ENCODE results near the gene FAXDC2. TPM values are rescaled to one million over a fixed set of nuclear protein-coding genes. Genes with fewer than 3 reads are reported as not detected.

The FAXDC2 gene
- polyA plus RNA-seq, 1 donor (not counting 4 experiments of a cell fraction or from before 2014, with no cell fraction given), result 4.6 TPM

DNA sequence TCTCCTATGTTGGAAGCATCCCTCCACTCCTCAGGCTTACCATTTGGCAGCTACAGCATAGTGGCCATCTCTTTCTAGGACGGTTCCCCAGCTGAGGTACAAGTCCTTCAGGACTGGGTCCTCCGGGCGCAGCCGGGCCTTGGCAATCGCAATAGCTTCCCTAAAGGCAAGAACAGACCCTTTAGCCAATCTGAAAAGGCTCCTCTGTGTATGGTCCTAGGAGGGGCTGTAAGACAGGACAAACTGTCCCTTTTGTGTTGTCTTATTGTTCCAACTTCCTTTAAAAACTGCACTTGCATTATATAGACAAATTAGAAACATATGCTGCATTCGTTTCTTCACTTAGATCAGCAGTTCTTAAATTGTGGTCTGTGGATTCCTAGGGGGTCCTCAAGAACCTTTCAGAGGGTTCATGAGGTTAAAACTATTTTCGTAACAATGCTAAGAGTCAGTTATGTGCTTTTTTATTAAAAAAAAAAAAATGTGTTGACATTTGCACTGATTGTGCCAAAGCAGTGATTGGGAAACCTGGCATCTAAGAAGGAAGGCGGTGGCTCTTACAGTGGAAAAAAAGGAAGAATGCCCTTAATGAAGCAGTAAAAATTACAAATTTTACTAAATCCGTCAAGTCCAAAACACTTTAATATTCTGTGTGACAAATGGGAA lies 48.9 kb upstream of the FAXDC2 start:
- Histone ChIP-seq H3K4me3 (ENCODE audit: control insufficient read depth in 2 of 3, extremely low read depth in 1 of 3, insufficient read depth in 2 of 3, low read depth in 1 of 3, low read length in 3 of 3) (no peak overlapping the region), H3K4me2 (ENCODE audit: control insufficient read depth, extremely low read depth, insufficient read depth, low read depth, low read length) (no peak overlapping the region), H3K9ac (ENCODE audit: control insufficient read depth, extremely low read depth, insufficient read depth, low read length) (no peak overlapping the region), H2AFZ (ENCODE audit: control insufficient read depth, low read length) (no peak overlapping the region), H3K4me1 (ENCODE audit: control insufficient read depth, extremely low read depth, insufficient read depth, low read length) (no peaks in the 10 kb centered on the region), H3K36me3 (ENCODE audit: control insufficient read depth in 2 of 2, extremely low read depth in 1 of 2, insufficient read depth in 2 of 2, low read length in 2 of 2) (peaks cover 23 to 29% of the 10 kb centered on the region in 2 experiments), H3K79me2 (ENCODE audit: control insufficient read depth, insufficient read depth, low read length) (no peaks in the 10 kb centered on the region), H3K9me1 (ENCODE audit: control insufficient read depth, extremely low read depth, insufficient read depth, low read length) (no peaks in the 10 kb centered on the region), H3K27me3 (ENCODE audit: control insufficient read depth, extremely low read depth, insufficient read depth, low read length) (no peaks in the 10 kb centered on the region), H4K20me1 (ENCODE audit: control insufficient read depth, extremely low read depth, insufficient read depth, low read length) (no peaks in the 10 kb centered on the region), H3K9me3 (ENCODE audit: control insufficient read depth, low read depth, low read length) (no peaks in the 10 kb centered on the region), H3K27ac (ENCODE audit: control insufficient read depth, insufficient read depth, low read length) (no peak overlapping the region)
- dilution Hi-C loops (cut with MboI; ENCODE audit: extremely low pct_ligation_motif_present, low sequenced_read_pairs), result no loop called here
- no peak for DNase-seq (ENCODE audit: low read depth, low spot score)
- no peak for FAIRE-seq
- no peak for TF ChIP-seq EZH2 (IDR thresholded peaks at IDR 0.05; ENCODE audit: low read length)
- TF ChIP-seq, protein P1, sequence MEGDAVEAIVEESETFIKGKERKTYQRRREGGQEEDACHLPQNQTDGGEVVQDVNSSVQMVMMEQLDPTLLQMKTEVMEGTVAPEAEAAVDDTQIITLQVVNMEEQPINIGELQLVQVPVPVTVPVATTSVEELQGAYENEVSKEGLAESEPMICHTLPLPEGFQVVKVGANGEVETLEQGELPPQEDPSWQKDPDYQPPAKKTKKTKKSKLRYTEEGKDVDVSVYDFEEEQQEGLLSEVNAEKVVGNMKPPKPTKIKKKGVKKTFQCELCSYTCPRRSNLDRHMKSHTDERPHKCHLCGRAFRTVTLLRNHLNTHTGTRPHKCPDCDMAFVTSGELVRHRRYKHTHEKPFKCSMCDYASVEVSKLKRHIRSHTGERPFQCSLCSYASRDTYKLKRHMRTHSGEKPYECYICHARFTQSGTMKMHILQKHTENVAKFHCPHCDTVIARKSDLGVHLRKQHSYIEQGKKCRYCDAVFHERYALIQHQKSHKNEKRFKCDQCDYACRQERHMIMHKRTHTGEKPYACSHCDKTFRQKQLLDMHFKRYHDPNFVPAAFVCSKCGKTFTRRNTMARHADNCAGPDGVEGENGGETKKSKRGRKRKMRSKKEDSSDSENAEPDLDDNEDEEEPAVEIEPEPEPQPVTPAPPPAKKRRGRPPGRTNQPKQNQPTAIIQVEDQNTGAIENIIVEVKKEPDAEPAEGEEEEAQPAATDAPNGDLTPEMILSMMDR (optimal IDR thresholded peaks at IDR 0.05 in 1 of 3, IDR thresholded peaks at IDR 0.05 in 1 of 3, conservative IDR thresholded peaks at IDR 0.05 in 1 of 3; ENCODE audit: extremely low read depth in 1 of 3, insufficient read depth in 2 of 3, low read length in 3 of 3), result no peak

DNA sequence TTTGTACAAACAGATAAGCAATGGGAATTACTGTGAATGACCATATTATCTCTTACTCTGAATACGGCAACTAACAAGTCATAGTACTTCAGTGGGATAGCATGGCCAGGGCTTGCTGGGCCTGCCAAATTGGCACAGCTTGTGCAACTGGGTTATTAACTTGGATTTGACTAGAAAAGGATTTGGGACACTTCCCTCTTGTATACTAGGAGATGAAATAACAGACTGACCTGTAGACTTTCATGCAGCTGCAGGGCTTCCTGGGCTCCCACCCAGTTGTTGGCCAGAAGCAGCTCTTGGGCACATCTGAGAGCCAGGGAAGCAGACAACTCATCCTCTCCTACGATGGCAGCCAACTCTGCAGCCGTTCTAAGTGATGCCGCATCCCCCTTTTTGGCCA lies 47.8 kb upstream of the FAXDC2 start:
- Histone ChIP-seq H4K20me1 (ENCODE audit: control insufficient read depth, extremely low read depth, insufficient read depth, low read length) (no peaks in the 10 kb centered on the region), H3K4me2 (ENCODE audit: control insufficient read depth, extremely low read depth, insufficient read depth, low read depth, low read length) (no peak overlapping the region), H2AFZ (ENCODE audit: control insufficient read depth, low read length) (no peak overlapping the region), H3K9me3 (ENCODE audit: control insufficient read depth, low read depth, low read length) (no peaks in the 10 kb centered on the region), H3K79me2 (ENCODE audit: control insufficient read depth, insufficient read depth, low read length) (no peaks in the 10 kb centered on the region), H3K4me3 (ENCODE audit: control insufficient read depth in 2 of 3, extremely low read depth in 1 of 3, insufficient read depth in 2 of 3, low read depth in 1 of 3, low read length in 3 of 3) (no peak overlapping the region), H3K27me3 (ENCODE audit: control insufficient read depth, extremely low read depth, insufficient read depth, low read length) (no peaks in the 10 kb centered on the region), H3K9me1 (ENCODE audit: control insufficient read depth, extremely low read depth, insufficient read depth, low read length) (no peaks in the 10 kb centered on the region), H3K4me1 (ENCODE audit: control insufficient read depth, extremely low read depth, insufficient read depth, low read length) (no peaks in the 10 kb centered on the region), H3K36me3 (ENCODE audit: control insufficient read depth in 2 of 2, extremely low read depth in 1 of 2, insufficient read depth in 2 of 2, low read length in 2 of 2) (peaks cover 25 to 31% of the 10 kb centered on the region in 2 experiments), H3K27ac (ENCODE audit: control insufficient read depth, insufficient read depth, low read length) (no peak overlapping the region), H3K9ac (ENCODE audit: control insufficient read depth, extremely low read depth, insufficient read depth, low read length) (no peak overlapping the region)
- dilution Hi-C loops (cut with MboI; ENCODE audit: extremely low pct_ligation_motif_present, low sequenced_read_pairs), result no loop called here
- DNase-seq (ENCODE audit: low read depth, low spot score) (no peak), FAIRE-seq (no peak)
- TF ChIP-seq, protein P1 (optimal IDR thresholded peaks at IDR 0.05 in 1 of 3, IDR thresholded peaks at IDR 0.05 in 1 of 3, conservative IDR thresholded peaks at IDR 0.05 in 1 of 3; ENCODE audit: extremely low read depth in 1 of 3, insufficient read depth in 2 of 3, low read length in 3 of 3), result no peak
- TF ChIP-seq EZH2 (IDR thresholded peaks at IDR 0.05; ENCODE audit: low read length), result no peak
